Natural killer cell (primary cell): ENCODE data around the gene UBR2. TPM values are rescaled to one million over a fixed set of nuclear protein-coding genes. Genes with fewer than 3 reads are reported as not detected.

ENCODE experiments used
- ATAC-seq, 3 donors: fragments of 150-1000 bp in 2 of 3; fragments of 200-7000 bp in 1 of 3; cut with Tn5 transposase; 1 replicate in 1 of 3; 2 replicates in 2 of 3; pipeline ENCODE4 v1.10.0; 2021; ENCODE audit warnings: mild to moderate bottlenecking in 2 of 3, moderate library complexity in 2 of 3
- DNase-seq, 2 donors: peaks; one replicate each; pipeline versions ENCODE4 v3.0.0 to v3.0.0-alpha.2; 2013 to 2021; ENCODE audit warnings: mixed read lengths in 1 of 2
- H3K27ac ChIP-seq: one replicate; pipeline ENCODE4 v1.5.1; 2013; ENCODE audit warnings: mild to moderate bottlenecking, low read length
- H3K27me3 ChIP-seq: one replicate; pipeline ENCODE4 v1.6.1; 2013; ENCODE audit warnings: low read length; ENCODE audit not compliant: control insufficient read depth, insufficient read depth
- H3K36me3 ChIP-seq: one replicate; pipeline ENCODE4 v1.6.1; 2013; ENCODE audit warnings: low read length; ENCODE audit not compliant: control insufficient read depth, insufficient read depth
- H3K4me1 ChIP-seq: one replicate; pipeline ENCODE4 v1.6.1; 2013; ENCODE audit warnings: low read length; ENCODE audit not compliant: control insufficient read depth, insufficient read depth
- H3K4me3 ChIP-seq: one replicate; pipeline ENCODE4 v1.5.1; 2013; ENCODE audit warnings: low read length
- H3K9me3 ChIP-seq: one replicate; pipeline ENCODE4 v1.6.1; 2013; ENCODE audit warnings: low read length; ENCODE audit not compliant: control insufficient read depth, insufficient read depth
- H3K27ac Mint-ChIP-seq, 2 donors: one replicate each; pipeline ENCODE4 v1.8.0; 2022; ENCODE audit warnings: mild to moderate bottlenecking in 2 of 2, mixed read lengths in 2 of 2, moderate library complexity in 1 of 2
- H3K27me3 Mint-ChIP-seq, 2 donors: one replicate each; pipeline ENCODE4 v1.8.0; 2022; ENCODE audit warnings: low read depth in 2 of 2, mixed read lengths in 2 of 2
- H3K36me3 Mint-ChIP-seq: one replicate; pipeline ENCODE4 v1.8.0; 2022; ENCODE audit warnings: mixed read lengths
- H3K4me1 Mint-ChIP-seq, 2 donors: one replicate each; pipeline ENCODE4 v1.8.0; 2022; ENCODE audit warnings: mixed read lengths in 2 of 2
- H3K4me3 Mint-ChIP-seq: one replicate; pipeline ENCODE4 v1.8.0; 2022; ENCODE audit warnings: mild to moderate bottlenecking, moderate library complexity, mixed read lengths
- H3K9me3 Mint-ChIP-seq, 2 donors: one replicate each; pipeline ENCODE4 v1.8.0; 2022; ENCODE audit warnings: mixed read lengths in 2 of 2
- WGBS: methylation state at CpG from one replicate; pipeline ENCODE4 v1.1.7; 2013; ENCODE audit warnings: missing lambda C conversion rate; ENCODE audit not compliant: insufficient coverage; 5-methylcytosine and 5-hydroxymethylcytosine counted together
- intact Hi-C: fragments of 100-400 bp; cut with micrococcal nuclease; formaldehyde crosslinking; loops from one replicate; pipeline ENCODE4 v1.14.2; 2022
- total RNA-seq, 4 donors: library from RNA; stranded (reverse); fragments of 120-200 nt in 1 of 4; gene quantifications; one replicate each; pipeline versions ENCODE4 v1.2.3 to v1.2.4, GENCODE V29; 2013 to 2022
- TF ChIP-seq, protein P1 (sequence below): fragments of 200-600 bp; IDR thresholded peaks from one replicate; pipeline ENCODE4 v1.8.0; 2022; ENCODE audit warnings: antibody characterized with exemption

UBR2 gene
- total RNA-seq, 3 donors from 2014 or later (not counting 1 experiment from before 2014, with no cell fraction given): 44.9 to 57.3 (median 53.2) TPM

DNA sequence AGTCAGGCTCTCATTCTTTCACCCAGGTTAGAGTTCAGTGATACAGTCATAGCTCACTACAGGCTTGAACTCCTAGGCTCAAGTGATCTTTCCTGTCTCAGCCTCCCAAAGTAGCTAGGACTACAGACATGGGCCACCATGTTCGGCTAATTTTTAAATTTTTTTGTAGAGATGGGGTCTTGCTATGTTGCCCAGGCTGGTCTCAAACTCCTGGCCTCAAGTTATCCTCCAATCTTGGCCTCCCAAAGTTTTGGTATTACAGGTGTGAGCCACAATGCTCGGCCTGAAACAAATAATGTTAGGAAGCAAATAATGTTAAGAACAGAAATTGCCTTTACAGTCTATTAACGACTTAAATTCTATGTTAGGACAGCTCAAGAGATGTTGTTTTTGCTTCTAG, 1.8 kb upstream of the UBR2 start:
- Mint-ChIP-seq H3K9me3 (no peaks in the 10 kb centered on the region), H3K4me3 (no peak overlapping the region), H3K27me3 (peaks cover 0 to 3% of the 10 kb centered on the region in 2 donors), H3K36me3 (no peaks in the 10 kb centered on the region), H3K27ac (no peak overlapping the region), H3K4me1 (peaks cover 29 to 31% of the 10 kb centered on the region in 2 donors)
- 58% methylated on average over 3 of the region's 3 CpGs for WGBS
- H3K9me3 ChIP-seq: no peaks in the 10 kb centered on the region
- ATAC-seq (no peak), DNase-seq (no peak)
- peaks cover 8% of the 10 kb centered on the region for H3K4me1 ChIP-seq
- peaks cover 2% of the 10 kb centered on the region for H3K36me3 ChIP-seq
- no peak overlapping the region for H3K4me3 ChIP-seq
- no peaks in the 10 kb centered on the region for H3K27me3 ChIP-seq
- no peak overlapping the region for H3K27ac ChIP-seq
- intact Hi-C loops: no loop called here
- TF ChIP-seq, protein P1, sequence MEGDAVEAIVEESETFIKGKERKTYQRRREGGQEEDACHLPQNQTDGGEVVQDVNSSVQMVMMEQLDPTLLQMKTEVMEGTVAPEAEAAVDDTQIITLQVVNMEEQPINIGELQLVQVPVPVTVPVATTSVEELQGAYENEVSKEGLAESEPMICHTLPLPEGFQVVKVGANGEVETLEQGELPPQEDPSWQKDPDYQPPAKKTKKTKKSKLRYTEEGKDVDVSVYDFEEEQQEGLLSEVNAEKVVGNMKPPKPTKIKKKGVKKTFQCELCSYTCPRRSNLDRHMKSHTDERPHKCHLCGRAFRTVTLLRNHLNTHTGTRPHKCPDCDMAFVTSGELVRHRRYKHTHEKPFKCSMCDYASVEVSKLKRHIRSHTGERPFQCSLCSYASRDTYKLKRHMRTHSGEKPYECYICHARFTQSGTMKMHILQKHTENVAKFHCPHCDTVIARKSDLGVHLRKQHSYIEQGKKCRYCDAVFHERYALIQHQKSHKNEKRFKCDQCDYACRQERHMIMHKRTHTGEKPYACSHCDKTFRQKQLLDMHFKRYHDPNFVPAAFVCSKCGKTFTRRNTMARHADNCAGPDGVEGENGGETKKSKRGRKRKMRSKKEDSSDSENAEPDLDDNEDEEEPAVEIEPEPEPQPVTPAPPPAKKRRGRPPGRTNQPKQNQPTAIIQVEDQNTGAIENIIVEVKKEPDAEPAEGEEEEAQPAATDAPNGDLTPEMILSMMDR: no peak

DNA sequence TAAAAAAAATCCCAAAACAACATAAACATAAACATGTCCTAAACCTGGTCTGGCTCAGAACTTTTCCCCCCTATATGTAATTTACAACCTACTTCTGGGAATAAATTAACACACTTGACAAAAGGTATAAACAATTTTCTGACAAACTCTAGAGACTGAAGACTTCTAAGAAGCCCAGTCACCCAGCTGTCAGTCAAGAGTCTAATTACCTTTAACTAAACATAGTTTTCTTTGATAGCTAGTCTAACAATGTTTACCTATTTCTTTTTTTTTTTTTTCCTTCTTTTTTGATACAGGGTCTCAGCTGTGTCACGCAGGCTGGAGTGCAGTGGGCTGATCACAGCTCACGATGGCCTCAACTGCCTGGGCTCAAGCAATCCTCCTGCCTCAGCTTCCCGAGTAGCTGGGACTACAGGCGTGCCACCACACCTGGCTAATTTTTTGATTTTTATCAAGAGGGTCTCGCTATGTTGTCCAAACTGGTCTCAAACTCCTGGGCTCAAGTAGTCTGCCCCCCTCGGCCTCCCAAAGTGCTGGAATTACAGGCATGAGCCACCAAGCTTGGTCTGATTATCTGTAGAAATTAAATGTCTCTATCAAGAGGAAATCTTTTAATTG, 932 bp upstream of the UBR2 start:
- Mint-ChIP-seq H3K27me3 (peaks cover 0 to 3% of the 10 kb centered on the region in 2 donors), H3K9me3 (no peaks in the 10 kb centered on the region), H3K4me3 (peak overlapping the region; percentile 91), H3K36me3 (no peaks in the 10 kb centered on the region), H3K4me1 (peaks cover 33 to 35% of the 10 kb centered on the region in 2 donors), H3K27ac (peak overlapping the region in 1 of 2 donors; percentile 87)
- peaks cover 8% of the 10 kb centered on the region for H3K4me1 ChIP-seq
- TF ChIP-seq, protein P1: no peak
- H3K27ac ChIP-seq: no peak overlapping the region
- DNase-seq (no peak), ATAC-seq (no peak)
- no peaks in the 10 kb centered on the region for H3K9me3 ChIP-seq
- H3K4me3 ChIP-seq: no peak overlapping the region
- 83% methylated on average over 6 of the region's 6 CpGs for WGBS
- H3K36me3 ChIP-seq: peaks cover 2% of the 10 kb centered on the region
- intact Hi-C loops: no loop called here
- H3K27me3 ChIP-seq: no peaks in the 10 kb centered on the region

DNA sequence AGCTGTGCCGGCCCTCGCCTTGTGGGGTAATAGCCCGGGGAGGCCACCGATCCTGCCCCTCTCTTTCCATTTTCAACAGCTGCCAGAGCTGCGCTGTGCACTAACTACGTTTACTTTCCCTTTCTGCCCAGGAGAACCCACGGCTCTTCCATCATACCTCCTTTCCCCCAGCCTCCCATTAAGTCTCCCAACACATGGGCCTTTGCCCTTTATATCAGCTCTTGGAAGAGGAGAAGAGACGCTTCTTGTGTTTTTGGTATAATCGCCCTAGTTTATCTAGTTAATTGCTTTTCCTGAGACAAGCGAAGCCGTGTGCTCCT, 637 bp downstream of the UBR2 start:
- peaks cover 2% of the 10 kb centered on the region for H3K36me3 ChIP-seq
- Mint-ChIP-seq H3K27ac (peak overlapping the region; percentile 87 to 93), H3K9me3 (no peaks in the 10 kb centered on the region), H3K27me3 (peaks cover 0 to 3% of the 10 kb centered on the region in 2 donors), H3K36me3 (no peaks in the 10 kb centered on the region), H3K4me3 (peak overlapping the region; percentile 91), H3K4me1 (peaks cover 34 to 36% of the 10 kb centered on the region in 2 donors)
- ATAC-seq (peak; percentile 29 to 42 (median 31)), DNase-seq (peak in 1 of 2 donors; percentile 64)
- H3K27ac ChIP-seq: peak overlapping the region; percentile 91
- peak overlapping the region; percentile 85 for H3K4me3 ChIP-seq
- H3K4me1 ChIP-seq: peaks cover 8% of the 10 kb centered on the region
- WGBS: under 1% methylated on average over 9 of the region's 11 CpGs
- intact Hi-C loops: no loop called here
- H3K27me3 ChIP-seq: no peaks in the 10 kb centered on the region
- no peaks in the 10 kb centered on the region for H3K9me3 ChIP-seq
- TF ChIP-seq, protein P1: no peak
